Astrocyte (in vitro differentiated cells and primary cell): ENCODE measurements around the gene ISLR2. TPM values are rescaled to one million over a fixed set of nuclear protein-coding genes. Genes with fewer than 3 reads are reported as not detected.

Source experiments
- DNase-seq: peaks from one replicate; pipeline ENCODE4 v3.0.0-alpha.2; 2010; ENCODE audit warnings: low read depth
- FAIRE-seq: peaks from 2 replicates; lab custom pipeline; 2011; peaks lifted over from hg19 to GRCh38; lab: Jason Lieb, UNC
- H2AFZ ChIP-seq: 2 replicates; pipeline ENCODE4 v1.6.0; 2012; ENCODE audit warnings: low read depth, low read length, inconsistent platforms
- H3K27ac ChIP-seq: 2 replicates; pipeline ENCODE4 v1.5.1; 2011; ENCODE audit warnings: low read depth, low read length, inconsistent platforms
- H3K27me3 ChIP-seq: 2 replicates; pipeline ENCODE4 v1.6.0; 2011; ENCODE audit warnings: low read length, inconsistent platforms; ENCODE audit not compliant: insufficient read depth
- H3K36me3 ChIP-seq: 2 replicates; pipeline ENCODE4 v1.5.1; 2011; ENCODE audit warnings: low read length, inconsistent platforms; ENCODE audit not compliant: insufficient read depth
- H3K4me1 ChIP-seq: 2 replicates; pipeline ENCODE4 v1.5.1; 2011; ENCODE audit warnings: low read length, inconsistent platforms; ENCODE audit not compliant: insufficient read depth
- H3K4me2 ChIP-seq: 2 replicates; pipeline ENCODE4 v1.6.0; 2012; ENCODE audit warnings: low read length, inconsistent platforms
- H3K4me3 ChIP-seq: 2 replicates; pipeline ENCODE4 v1.5.1; 2011; ENCODE audit warnings: low read depth, mild to moderate bottlenecking, low read length, inconsistent platforms; ENCODE audit not compliant: insufficient read depth
- H3K79me2 ChIP-seq: 2 replicates; pipeline ENCODE4 v1.6.0; 2012; ENCODE audit warnings: mild to moderate bottlenecking, low read length, inconsistent platforms; ENCODE audit not compliant: insufficient read depth
- H3K9ac ChIP-seq: 2 replicates; pipeline ENCODE4 v1.6.0; 2012; ENCODE audit warnings: mild to moderate bottlenecking, low read length, inconsistent platforms
- H3K9me3 ChIP-seq: 2 replicates; pipeline ENCODE4 v1.5.1; 2012; ENCODE audit warnings: low read depth, mild to moderate bottlenecking, low read length, inconsistent platforms; ENCODE audit not compliant: insufficient read depth
- H4K20me1 ChIP-seq: 2 replicates; pipeline ENCODE4 v1.6.0; 2012; ENCODE audit warnings: low read length, inconsistent platforms; ENCODE audit not compliant: insufficient read depth
- H3K27ac Mint-ChIP-seq: one replicate; pipeline ENCODE4 v1.8.0; 2021; ENCODE audit warnings: mild to moderate bottlenecking, mixed read lengths; ENCODE audit not compliant: unreplicated experiment
- H3K27me3 Mint-ChIP-seq: one replicate; pipeline ENCODE4 v1.8.0; 2021; ENCODE audit warnings: low read depth, mixed read lengths; ENCODE audit not compliant: unreplicated experiment
- H3K36me3 Mint-ChIP-seq: one replicate; pipeline ENCODE4 v1.8.0; 2021; ENCODE audit warnings: low read depth, mixed read lengths; ENCODE audit not compliant: unreplicated experiment
- H3K4me1 Mint-ChIP-seq: one replicate; pipeline ENCODE4 v1.8.0; 2021; ENCODE audit warnings: low read depth, mixed read lengths; ENCODE audit not compliant: unreplicated experiment
- H3K4me3 Mint-ChIP-seq: one replicate; pipeline ENCODE4 v1.8.0; 2021; ENCODE audit warnings: mild to moderate bottlenecking, moderate library complexity, mixed read lengths; ENCODE audit not compliant: unreplicated experiment
- H3K9me3 Mint-ChIP-seq: one replicate; pipeline ENCODE4 v1.8.0; 2021; ENCODE audit warnings: mild to moderate bottlenecking, mixed read lengths; ENCODE audit not compliant: unreplicated experiment
- CTCF ChIP-seq: IDR thresholded peaks from 2 replicates; pipeline ENCODE4 v1.5.1; 2011; ENCODE audit warnings: low read depth, mild to moderate bottlenecking, inconsistent platforms, low read length, moderate library complexity; ENCODE audit not compliant: insufficient read depth
- EZH2 ChIP-seq: IDR thresholded peaks from 2 replicates; pipeline ENCODE4 v1.6.1; 2012; ENCODE audit warnings: mild to moderate bottlenecking, low read length, inconsistent platforms; ENCODE audit not compliant: insufficient read depth
- total RNA-seq: library from RNA; stranded (reverse); gene quantifications from 2 replicates; pipeline ENCODE4 v1.2.1, GENCODE V29; 2021

The ISLR2 gene
- total RNA-seq, 1 donor from 2014 or later = 0.14 TPM

GRCh38 chr15:74170875-74171578, 40.6 kb downstream of the ISLR2 start:
- Histone ChIP-seq H3K4me2 (no peak overlapping the region), H3K27ac (no peak overlapping the region), H4K20me1 (no peaks in the 10 kb centered on the region), H3K27me3 (no peaks in the 10 kb centered on the region), H3K4me3 (no peak overlapping the region), H3K9ac (no peak overlapping the region), H3K36me3 (no peaks in the 10 kb centered on the region), H3K79me2 (no peaks in the 10 kb centered on the region), H3K4me1 (peaks cover 18% of the 10 kb centered on the region), H2AFZ (no peak overlapping the region), H3K9me3 (no peaks in the 10 kb centered on the region)
- H3K27ac Mint-ChIP-seq = peak overlapping the region; percentile 41
- FAIRE-seq (no peak), DNase-seq (no peak)
- peaks cover 9% of the 10 kb centered on the region for H3K4me1 Mint-ChIP-seq
- peaks cover 3% of the 10 kb centered on the region for H3K9me3 Mint-ChIP-seq
- peaks cover 41% of the 10 kb centered on the region for H3K27me3 Mint-ChIP-seq
- no peaks in the 10 kb centered on the region for H3K36me3 Mint-ChIP-seq
- TF ChIP-seq CTCF = no peak
- TF ChIP-seq EZH2 = no peak
- no peak overlapping the region for H3K4me3 Mint-ChIP-seq

- Histone ChIP-seq H3K4me3 (no peak overlapping the region), H2AFZ (no peak overlapping the region), H4K20me1 (no peaks in the 10 kb centered on the region), H3K4me2 (no peak overlapping the region), H3K27me3 (no peaks in the 10 kb centered on the region), H3K27ac (no peak overlapping the region), H3K9ac (no peak overlapping the region), H3K9me3 (no peaks in the 10 kb centered on the region), H3K36me3 (no peaks in the 10 kb centered on the region), H3K79me2 (no peaks in the 10 kb centered on the region), H3K4me1 (peaks cover 28% of the 10 kb centered on the region)
- DNase-seq (no peak), FAIRE-seq (no peak)
- H3K4me1 Mint-ChIP-seq = peaks cover 18% of the 10 kb centered on the region
- H3K9me3 Mint-ChIP-seq = peaks cover 3% of the 10 kb centered on the region
- H3K27ac Mint-ChIP-seq = peak overlapping the region; percentile 34
- H3K36me3 Mint-ChIP-seq = peaks cover 2% of the 10 kb centered on the region
- H3K27me3 Mint-ChIP-seq = peaks cover 44% of the 10 kb centered on the region
- TF ChIP-seq EZH2 (no peak), CTCF (no peak)
- H3K4me3 Mint-ChIP-seq = no peak overlapping the region
These were observed 41.7 kb downstream of the ISLR2 start for GRCh38 chr15:74171965-74172541.
